Erythroblast (primary cell): ENCODE results near the gene KIF1B.
"Not testable (repeated sequence)": the region's sequence is repeated elsewhere in the genome, so short reads cannot be mapped to it uniquely, and the experiment has no call there.

Source experiments
- DNase-seq, 2 experiments: peaks; one replicate each; lab custom pipeline; 2025; lab: John Stamatoyannopoulos, UW
- GATA1 ChIP-seq: IDR thresholded peaks from 2 replicates; pipeline ENCODE4 v1.6.1; 2011; ENCODE audit warnings: low read depth, mild to moderate bottlenecking, control low read depth, low read length, moderate library complexity
- POLR2A ChIP-seq: IDR thresholded peaks from 2 replicates; pipeline ENCODE4 v1.6.1; 2011; ENCODE audit warnings: mild to moderate bottlenecking, low read length

KIF1B gene

DNA sequence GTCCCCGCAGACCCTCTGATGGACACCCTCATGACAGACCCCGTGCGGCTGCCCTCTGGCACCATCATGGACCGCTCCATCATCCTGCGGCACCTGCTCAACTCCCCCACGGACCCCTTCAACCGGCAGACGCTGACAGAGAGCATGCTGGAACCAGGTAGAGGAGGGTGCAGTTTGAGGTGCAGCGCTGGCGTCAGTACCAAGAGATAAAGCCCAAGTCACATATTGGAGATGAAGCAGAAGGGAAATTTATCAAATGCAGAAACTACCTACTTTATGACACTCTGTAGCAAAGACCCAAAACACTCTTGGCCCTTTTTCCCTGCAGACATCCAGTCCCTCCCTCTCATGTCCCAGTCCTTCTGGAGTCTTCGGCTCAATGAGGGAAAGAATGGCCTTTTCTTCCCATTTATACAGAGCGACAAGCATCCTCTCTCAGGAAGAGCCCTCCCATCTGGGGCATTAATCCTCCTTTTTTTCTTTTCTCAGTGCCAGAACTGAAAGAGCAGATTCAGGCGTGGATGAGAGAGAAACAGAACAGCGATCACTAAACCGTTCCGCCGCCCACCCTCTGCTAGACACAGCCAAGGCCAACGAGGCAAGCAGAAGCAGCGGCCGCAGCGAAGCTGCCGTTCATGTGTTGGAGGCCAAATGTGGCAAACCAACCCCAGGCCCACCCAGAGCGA is 30.8 kb upstream of the KIF1B start:
- TF ChIP-seq POLR2A = no peak
- no peak for TF ChIP-seq GATA1

DNA sequence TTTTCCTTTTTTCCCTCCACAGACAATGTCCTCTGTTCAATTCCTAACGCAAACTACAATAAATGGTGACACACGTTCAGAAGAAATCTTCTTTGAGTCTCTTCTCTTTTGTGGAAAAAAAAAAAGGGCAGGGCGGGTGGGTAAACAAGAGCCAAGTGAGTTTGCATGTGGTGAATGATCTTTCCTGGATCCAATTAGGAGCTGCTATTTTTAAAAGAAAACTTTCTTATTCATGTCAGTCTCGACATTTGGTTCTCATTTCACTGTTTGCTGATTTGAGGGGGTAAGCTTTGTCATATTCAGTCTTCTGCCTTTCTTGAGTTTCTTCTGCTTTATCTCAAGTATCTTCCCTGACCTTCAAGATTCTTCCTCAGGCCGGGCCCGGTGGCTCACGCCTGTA is 29.2 kb upstream of the KIF1B start:
- no peak for TF ChIP-seq GATA1
- DNase-seq = no peak

More for the DNA sequence above, 30.8 kb upstream of the KIF1B start:
- no peak for DNase-seq

DNA sequence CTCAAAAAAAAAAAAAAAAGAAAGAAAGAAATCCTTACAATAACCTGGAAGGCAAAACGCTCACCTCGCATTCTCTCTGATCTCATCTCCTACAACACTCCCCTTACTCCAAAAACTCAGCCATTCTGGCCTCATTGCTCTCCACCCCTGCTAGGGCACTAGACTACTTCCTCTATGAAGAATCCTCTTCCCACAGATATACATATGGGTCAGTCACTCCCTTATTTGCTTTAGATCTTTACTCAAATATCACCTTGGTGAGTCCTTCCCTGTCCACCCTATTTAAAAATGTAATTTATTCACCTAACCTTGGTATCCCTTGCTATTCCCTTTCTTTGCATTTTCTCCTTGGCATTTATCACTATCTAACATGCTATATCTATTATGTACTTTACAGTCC is 24.6 kb upstream of the KIF1B start:
- DNase-seq = no peak
- TF ChIP-seq GATA1 (no peak), POLR2A (no peak)

DNA sequence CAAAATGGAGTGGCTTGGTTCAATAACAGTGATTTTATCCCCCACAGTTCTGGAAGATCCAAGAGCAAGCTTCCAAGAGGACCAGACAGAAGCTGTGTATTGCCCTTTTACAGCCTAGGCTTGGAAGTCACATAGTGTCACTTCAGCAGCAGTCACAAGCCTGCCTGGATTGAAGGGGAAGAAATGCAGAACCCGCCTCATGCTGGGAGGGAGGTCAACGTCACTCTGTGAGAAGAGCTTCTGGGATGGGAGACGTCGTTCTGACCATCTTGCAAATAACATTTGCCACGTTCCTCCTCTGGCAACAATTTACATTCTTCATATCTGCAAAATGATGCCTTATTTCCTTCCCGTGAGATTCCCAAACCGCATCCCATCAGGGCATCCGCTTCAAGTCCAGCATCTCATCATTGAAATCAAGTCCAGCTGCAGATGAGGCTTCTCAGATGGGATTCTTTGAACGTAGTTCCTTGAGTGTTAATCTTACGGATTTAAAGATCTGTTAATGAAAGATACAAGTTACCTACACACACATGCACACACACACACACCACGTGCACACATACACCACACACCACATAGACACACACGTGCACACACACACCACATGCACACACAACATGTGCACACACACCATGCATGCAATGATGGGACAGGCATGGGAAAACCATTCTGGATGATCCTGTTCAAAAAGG is 23.9 kb upstream of the KIF1B start:
- TF ChIP-seq POLR2A (no peak), GATA1 (no peak)
- DNase-seq = no peak

DNA sequence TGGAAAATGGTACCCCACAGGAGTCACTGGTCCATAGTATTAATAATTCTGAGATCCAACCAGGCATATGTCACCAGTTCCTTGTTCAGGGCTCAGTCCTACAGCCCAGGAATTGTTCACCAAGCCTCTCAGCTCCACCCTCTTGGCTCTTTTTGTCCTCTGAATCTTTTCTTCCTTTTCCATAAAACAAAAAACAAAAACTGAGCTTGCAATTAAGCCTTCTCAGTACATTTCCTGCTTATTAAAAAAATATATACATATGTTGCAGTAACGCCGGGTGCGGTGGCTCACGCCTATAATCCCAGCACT is 23.4 kb upstream of the KIF1B start:
- TF ChIP-seq POLR2A = no peak
- TF ChIP-seq GATA1 = no peak
- DNase-seq = no peak

DNA sequence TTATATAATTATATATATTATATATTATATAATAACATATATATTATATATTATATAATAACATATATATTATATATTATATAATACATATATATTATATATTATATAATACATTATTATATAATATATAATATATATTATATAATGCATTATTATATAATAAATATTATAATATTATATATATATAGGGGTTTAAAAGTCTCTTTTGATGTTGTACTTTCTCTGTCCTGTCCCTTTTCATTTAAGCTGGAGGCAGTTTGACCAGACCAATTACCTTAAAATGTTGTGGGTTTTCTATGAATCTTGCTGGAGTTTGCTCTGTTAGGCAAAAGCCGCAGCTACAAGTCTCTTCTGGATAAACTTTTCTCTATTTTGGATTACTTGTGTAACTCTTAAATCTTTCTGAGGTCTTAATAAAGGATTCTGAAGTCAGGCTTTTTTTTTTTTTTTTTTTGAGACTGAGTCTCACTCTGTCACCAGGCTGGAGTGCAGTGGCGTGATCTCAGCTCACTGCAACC is 22.2 kb upstream of the KIF1B start:
- no peak for TF ChIP-seq GATA1
- no peak for TF ChIP-seq POLR2A
- DNase-seq = no peak

DNA sequence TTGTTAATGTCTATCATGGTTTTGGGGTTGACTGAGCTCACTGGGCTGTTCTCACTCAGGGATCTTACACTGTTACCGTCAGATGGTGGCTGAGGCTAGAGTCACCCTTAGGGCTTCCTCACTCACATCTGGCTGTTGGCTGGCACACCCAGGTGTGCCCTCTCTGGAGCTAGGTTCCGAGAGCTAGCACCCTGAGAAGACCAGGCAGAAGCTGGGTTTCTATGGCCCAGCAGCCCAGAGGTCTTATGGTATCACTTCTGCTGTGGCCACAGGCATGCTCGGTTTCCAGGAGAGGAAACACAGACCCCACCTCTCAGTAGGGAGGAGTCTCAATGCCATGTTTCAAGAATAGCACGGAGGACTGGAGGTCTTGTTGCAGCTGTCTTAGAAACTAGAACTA is 20.7 kb upstream of the KIF1B start:
- TF ChIP-seq POLR2A (no peak), GATA1 (no peak)
- DNase-seq = no peak

DNA sequence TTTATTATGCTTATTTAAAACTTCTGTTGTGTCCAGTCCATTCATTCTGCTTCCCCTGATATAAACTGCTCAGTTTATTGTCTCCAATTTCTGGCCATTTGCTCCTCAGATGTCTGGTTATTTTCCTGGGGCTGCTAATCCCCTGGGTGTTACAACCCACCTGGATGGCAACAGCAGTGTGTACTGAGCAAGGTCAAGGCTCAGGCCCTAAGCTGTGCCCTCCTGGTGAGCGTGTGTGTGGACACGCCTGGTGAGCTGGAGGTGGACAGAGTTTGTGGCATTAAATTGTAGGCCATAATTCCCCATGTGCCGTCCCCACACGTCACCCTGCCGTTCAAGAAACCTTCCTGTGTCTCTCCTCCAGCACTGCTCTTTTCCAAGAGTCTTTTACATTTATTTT is 18.1 kb upstream of the KIF1B start:
- no peak for DNase-seq
- TF ChIP-seq GATA1 (no peak), POLR2A (no peak)

DNA sequence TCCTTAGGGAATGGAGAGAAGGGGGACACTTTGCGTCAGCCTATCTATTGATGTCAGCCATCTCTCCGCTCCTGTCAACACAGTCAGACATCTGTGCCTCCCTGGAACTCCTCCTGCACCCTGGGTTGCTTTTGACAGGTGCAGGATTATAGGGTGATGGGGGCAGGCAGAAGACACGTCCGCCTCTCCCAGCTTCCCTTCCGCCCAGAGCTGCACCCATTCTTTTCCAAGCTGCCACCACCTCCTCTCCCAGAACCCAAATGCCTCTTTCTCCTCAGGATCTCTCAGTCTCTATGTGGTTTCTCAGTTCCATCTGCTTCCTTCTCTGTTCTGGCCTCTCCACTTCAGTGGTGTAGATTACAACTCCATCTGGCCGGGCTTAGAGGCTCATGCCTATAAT is 17.1 kb upstream of the KIF1B start:
- no peak for DNase-seq
- TF ChIP-seq GATA1 (no peak), POLR2A (no peak)

DNA sequence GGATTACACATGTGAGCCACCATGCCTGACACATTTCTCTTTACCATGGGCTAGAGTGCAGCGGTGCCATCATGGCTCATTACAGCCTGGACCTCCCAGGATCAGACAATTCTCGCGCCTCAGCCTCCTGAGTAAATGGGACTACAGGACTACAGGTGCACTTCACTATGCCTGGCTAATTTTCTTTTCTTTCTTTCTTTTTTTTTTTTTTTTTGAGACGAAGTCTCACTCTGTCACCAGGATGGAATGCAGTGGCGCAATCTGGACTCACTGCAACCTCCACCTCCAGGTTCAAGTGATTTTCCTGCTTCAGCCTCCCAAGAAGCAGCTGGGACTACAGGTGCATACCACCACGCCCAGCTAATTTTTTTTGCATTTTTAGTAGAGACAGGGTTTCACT is 14.8 kb upstream of the KIF1B start:
- DNase-seq = no peak
- no peak for TF ChIP-seq POLR2A
- TF ChIP-seq GATA1 = no peak

DNA sequence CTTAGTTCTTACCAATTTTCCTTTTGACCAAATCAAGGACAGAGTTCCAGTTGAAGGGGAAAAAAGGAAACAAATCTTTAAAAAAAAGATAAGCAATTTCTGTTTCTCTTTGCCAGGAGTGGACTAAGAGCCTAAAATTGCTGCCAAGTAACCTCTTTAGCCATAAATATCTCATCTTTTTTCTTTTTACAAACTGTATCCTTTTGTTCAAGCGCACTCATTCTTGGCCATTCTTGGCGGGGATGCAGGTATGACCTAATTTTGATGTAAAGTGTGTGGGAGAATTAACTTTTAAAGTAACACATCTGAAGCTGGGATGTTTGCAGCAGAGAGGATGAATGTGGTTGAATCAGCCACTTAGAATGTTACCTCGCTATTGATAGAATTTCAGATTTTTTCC is 13.4 kb upstream of the KIF1B start:
- no peak for DNase-seq
- no peak for TF ChIP-seq POLR2A
- TF ChIP-seq GATA1 = no peak

DNA sequence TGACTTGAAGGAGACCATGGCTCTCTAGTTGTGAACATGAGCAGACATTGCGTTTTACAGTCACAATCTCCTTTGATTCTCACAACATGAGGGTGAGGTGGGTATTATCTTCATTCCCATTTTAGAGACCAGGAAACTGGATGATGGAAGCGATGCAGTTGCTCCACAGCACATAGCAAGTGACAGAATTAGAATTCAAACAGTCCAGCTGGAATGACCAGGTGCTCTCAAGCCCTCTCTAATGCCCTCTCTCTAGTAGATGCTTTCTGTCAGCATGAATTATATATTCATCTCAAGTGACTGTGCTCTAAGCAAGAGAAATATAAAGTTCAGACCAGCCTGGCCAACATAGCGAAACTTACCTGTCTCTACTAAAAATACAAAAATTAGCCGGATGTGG is 9.8 kb upstream of the KIF1B start:
- no peak for TF ChIP-seq POLR2A
- TF ChIP-seq GATA1 = no peak
- no peak for DNase-seq

DNA sequence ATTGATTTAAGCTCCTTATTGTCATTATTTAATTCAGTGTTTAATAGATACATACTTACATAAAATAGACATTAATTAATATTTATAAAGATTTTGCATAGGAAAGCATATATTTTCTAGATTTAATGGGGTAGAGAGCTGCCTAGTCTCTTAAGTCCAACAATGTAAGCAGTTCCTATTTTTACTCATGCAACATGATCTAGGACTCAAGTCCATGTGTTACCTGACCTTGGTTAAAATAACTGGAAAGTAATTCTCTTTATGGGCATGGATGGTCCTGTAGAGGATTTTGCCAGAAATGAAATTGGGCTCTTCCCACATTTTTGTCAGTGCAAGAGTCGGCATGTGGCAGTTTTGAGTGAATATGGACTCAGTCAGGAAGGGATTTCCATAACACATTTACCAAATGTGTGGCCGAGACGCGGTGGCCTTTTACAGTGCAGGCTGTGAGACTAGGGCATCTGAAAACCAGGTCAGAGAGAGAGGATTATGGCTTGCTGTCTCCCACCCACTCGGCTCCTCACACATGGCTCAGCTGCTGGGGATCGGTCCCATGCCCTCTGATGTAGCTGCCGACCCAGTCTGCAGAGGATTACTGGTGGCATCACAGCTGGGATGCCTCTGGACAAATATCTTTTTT is 6.2 kb upstream of the KIF1B start:
- DNase-seq = no peak
- no peak for TF ChIP-seq GATA1
- TF ChIP-seq POLR2A = no peak

DNA sequence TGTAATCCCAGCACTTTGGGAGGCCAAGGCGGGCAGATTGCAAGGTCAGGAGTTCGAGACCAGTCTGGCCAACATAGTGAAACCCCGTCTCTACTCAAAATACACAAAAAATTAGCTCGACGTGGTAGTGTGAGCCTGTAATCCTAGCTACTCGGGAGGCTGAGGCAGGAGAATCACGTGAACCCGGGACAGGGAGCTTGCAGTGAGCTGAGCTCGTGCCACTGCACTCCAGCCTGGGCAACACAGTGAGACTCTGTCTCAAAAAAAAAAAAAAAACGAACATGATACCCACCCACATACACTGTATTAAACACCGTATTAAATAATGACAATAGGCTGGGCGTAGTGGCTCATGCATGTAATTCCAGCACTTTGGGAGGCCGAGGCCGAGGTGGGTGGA is 5.2 kb upstream of the KIF1B start:
- not testable (repeated sequence) for DNase-seq
